ENCODE data around the gene SLC8B1. TPM values are rescaled to one million over a fixed set of nuclear protein-coding genes. Genes with fewer than 3 reads are reported as not detected.

Gene SLC8B1
- 42.2 TPM for total RNA-seq

- Histone ChIP-seq H3K36me3 (peaks cover 0 to 10% of the 10 kb centered on the region in 2 donors), H3K27me3 (no peaks in the 10 kb centered on the region), H3K27ac (peak within 1 kb of the TSS; percentile 72), H3K4me1 (peaks cover 27% of the 10 kb centered on the region), H3K9me3 (no peaks in the 10 kb centered on the region), H3K4me3 (peak within 1 kb of the TSS; percentile 84)
- peak in 1 of 2 donors; percentile 90 for DNase-seq (ENCODE audit: extremely low spot score in 2 of 2)
- intact Hi-C loops (cut with DNase I) = loop anchor here (5.0 to 10.0 kb wide), 2 partner anchors 63 to 140 kb away; no protein-coding TSS in a partner anchor
- TF ChIP-seq CTCF (IDR thresholded peaks at IDR 0.05) (no peak), POLR2AphosphoS5 (IDR thresholded peaks at IDR 0.05; ENCODE audit: insufficient read depth in 1 of 2, low read depth in 1 of 2) (peak in 1 of 2 donors; percentile 93), POLR2A (IDR thresholded peaks at IDR 0.05) (peak; percentile 45 to 88)
Observed at GRCh38 chr12:113334786-113335539, at the start of gene SLC8B1. SLC8B1 (minus strand) TSS chr12:113335109; CDS start chr12:113332878, 2,231 bp downstream.

- no peaks in the 10 kb centered on the region for H3K27me3 ChIP-seq
- intact Hi-C loops (cut with DNase I) = no loop called here
- no peak overlapping the region for H3K27ac ChIP-seq
- no peaks in the 10 kb centered on the region for H3K4me1 ChIP-seq
- no peaks in the 10 kb centered on the region for H3K9me3 ChIP-seq
- peaks cover 0 to 47% of the 10 kb centered on the region in 2 donors for H3K36me3 ChIP-seq
- DNase-seq (ENCODE audit: extremely low spot score in 2 of 2) = no peak
- no peak overlapping the region for H3K4me3 ChIP-seq
- TF ChIP-seq POLR2A (IDR thresholded peaks at IDR 0.05) (no peak), CTCF (IDR thresholded peaks at IDR 0.05) (no peak), POLR2AphosphoS5 (IDR thresholded peaks at IDR 0.05; ENCODE audit: insufficient read depth in 1 of 2, low read depth in 1 of 2) (no peak)
Observed at GRCh38 chr12:113382206-113382605, 47.3 kb upstream of the SLC8B1 start.

- no peaks in the 10 kb centered on the region for H3K27me3 ChIP-seq
- no peaks in the 10 kb centered on the region for H3K9me3 ChIP-seq
- H3K4me1 ChIP-seq = no peaks in the 10 kb centered on the region
- TF ChIP-seq POLR2AphosphoS5 (IDR thresholded peaks at IDR 0.05; ENCODE audit: insufficient read depth in 1 of 2, low read depth in 1 of 2) (no peak), CTCF (IDR thresholded peaks at IDR 0.05) (no peak), POLR2A (IDR thresholded peaks at IDR 0.05) (no peak)
- intact Hi-C loops (cut with DNase I) = no loop called here
- peaks cover 0 to 47% of the 10 kb centered on the region in 2 donors for H3K36me3 ChIP-seq
- no peak overlapping the region for H3K4me3 ChIP-seq
- H3K27ac ChIP-seq = no peak overlapping the region
- no peak for DNase-seq (ENCODE audit: extremely low spot score in 2 of 2)
Observed at GRCh38 chr12:113381220-113381619, 46.3 kb upstream of the SLC8B1 start.

GRCh38 chr12:113378291-113378690 is 43.4 kb upstream of the SLC8B1 start:
- Histone ChIP-seq H3K36me3 (peaks cover 0 to 51% of the 10 kb centered on the region in 2 donors), H3K9me3 (no peaks in the 10 kb centered on the region), H3K27ac (no peak overlapping the region), H3K4me3 (no peak overlapping the region), H3K4me1 (no peaks in the 10 kb centered on the region), H3K27me3 (no peaks in the 10 kb centered on the region)
- TF ChIP-seq POLR2A (IDR thresholded peaks at IDR 0.05) = no peak
- TF ChIP-seq POLR2AphosphoS5 (IDR thresholded peaks at IDR 0.05; ENCODE audit: insufficient read depth in 1 of 2, low read depth in 1 of 2) = no peak
- no peak for TF ChIP-seq CTCF (IDR thresholded peaks at IDR 0.05)
- DNase-seq (ENCODE audit: extremely low spot score in 2 of 2) = no peak
- intact Hi-C loops (cut with DNase I) = no loop called here

GRCh38 chr12:113374823-113375428 is 40.0 kb upstream of the SLC8B1 start:
- Histone ChIP-seq H3K4me1 (no peaks in the 10 kb centered on the region), H3K27me3 (no peaks in the 10 kb centered on the region), H3K36me3 (peaks cover 0 to 50% of the 10 kb centered on the region in 2 donors), H3K27ac (no peak overlapping the region), H3K9me3 (no peaks in the 10 kb centered on the region), H3K4me3 (no peak overlapping the region)
- TF ChIP-seq POLR2A (IDR thresholded peaks at IDR 0.05) (no peak), CTCF (IDR thresholded peaks at IDR 0.05) (no peak), POLR2AphosphoS5 (IDR thresholded peaks at IDR 0.05; ENCODE audit: insufficient read depth in 1 of 2, low read depth in 1 of 2) (no peak)
- no peak for DNase-seq (ENCODE audit: extremely low spot score in 2 of 2)
- intact Hi-C loops (cut with DNase I) = no loop called here

All from vagina (tissue), 2 donors.